ENCODE results near the gene C6orf15.
"Not testable (repeated sequence)": the region's sequence is repeated elsewhere in the genome, so short reads cannot be mapped to it uniquely, and the experiment has no call there.

GRCh38 chr6:31067028-31067427, 45.3 kb downstream of the C6orf15 start:
- TF ChIP-seq CTCF, POLR2AphosphoS5, POLR2A (IDR thresholded peaks at IDR 0.05): not testable (repeated sequence)
